Measurements from ENCODE around the gene BTRC. TPM values are rescaled to one million over a fixed set of nuclear protein-coding genes. Genes with fewer than 3 reads are reported as not detected.

BTRC gene
- total and polyA plus RNA-seq, 10 of the 15 experiments (the other 5 are each of a cell fraction or from before 2014, with no cell fraction given): 2.2 to 18.6 (median 8.6) TPM

DNA sequence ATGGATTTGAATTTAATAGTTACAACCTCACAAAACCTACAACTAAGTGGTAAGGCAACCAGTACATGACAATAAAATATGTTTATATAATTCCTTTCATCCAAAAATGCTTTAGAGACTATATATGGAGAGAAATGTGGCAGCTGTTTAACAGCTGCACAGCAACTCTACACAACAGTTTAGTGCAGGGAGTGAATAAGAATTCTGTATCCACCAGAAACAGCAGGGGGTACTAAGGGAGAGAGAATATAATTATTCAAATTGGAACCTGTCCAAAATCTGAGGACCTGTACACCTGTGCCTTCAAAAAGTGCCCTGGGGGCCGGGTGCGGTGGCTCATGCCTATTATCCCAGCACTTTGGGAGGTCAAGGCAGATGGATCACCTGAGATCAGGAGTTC lies 184.5 kb downstream of the BTRC start:
- H3K9me3 ChIP-seq (replicated peaks; ENCODE audit: control insufficient read depth, insufficient read depth, low read length): no peaks in the 10 kb centered on the region
- DNase-seq (ENCODE audit: low read depth, low spot score) (no peak), FAIRE-seq (no peak), ATAC-seq (no peak)
- no peaks in the 10 kb centered on the region for H3K36me3 ChIP-seq (ENCODE audit: control insufficient read depth in 2 of 2, insufficient read depth in 2 of 2, low read length in 1 of 2)
- ChIA-PET CTCF (interaction anchor here (0.6 to 3.3 kb wide), 4 partner anchors 18 to 72 kb away, joined by 3 to 24 read pairs (median 4); no protein-coding TSS in a partner anchor), RAD21 (ENCODE audit: unreplicated experiment) (interaction anchor here (0.9 kb wide), 1 partner anchor 32 kb away, joined by 4 read pairs; no protein-coding TSS in a partner anchor), SMC1A (ENCODE audit: uncharacterized antibody, unreplicated experiment) (interaction anchor here (0.7 to 1.4 kb wide), 4 partner anchors 8 to 242 kb away, joined by 3 to 4 read pairs (median 3); no protein-coding TSS in a partner anchor), POLR2A (no interaction called here)
- no peak overlapping the region for H2AFZ ChIP-seq (ENCODE audit: control insufficient read depth, low read depth, low read length)
- BruUV-seq (replicated peaks): no TSS peak
- intact Hi-C loops (cut with micrococcal nuclease; ENCODE audit: unreplicated experiment) (no loop called here), in situ Hi-C loops (cut with MboI) (no loop called here)
- 0 out of 2 replicates have a peak, but pooled peaks cover 3% of the 10 kb centered on the region for H3K4me1 ChIP-seq (ENCODE audit: control insufficient read depth, insufficient read depth, low read length)
- H3K9ac ChIP-seq (ENCODE audit: control insufficient read depth, insufficient read depth, low read length): no peak overlapping the region
- no peak for TF ChIP-seq NRF1 (conservative IDR thresholded peaks at IDR 0.05; ENCODE audit: low read depth, low read length)
- no peak for TF ChIP-seq ZNF384 (IDR thresholded peaks at IDR 0.05; ENCODE audit: borderline replicate concordance, low read depth, low read length)
- no peak for TF ChIP-seq NR2C1 (IDR thresholded peaks at IDR 0.05)
- no peak for TF ChIP-seq FOXK2 (IDR thresholded peaks at IDR 0.05)
- no peak for TF ChIP-seq NR2F1 (conservative IDR thresholded peaks at IDR 0.05)
- TF ChIP-seq, protein P1, sequence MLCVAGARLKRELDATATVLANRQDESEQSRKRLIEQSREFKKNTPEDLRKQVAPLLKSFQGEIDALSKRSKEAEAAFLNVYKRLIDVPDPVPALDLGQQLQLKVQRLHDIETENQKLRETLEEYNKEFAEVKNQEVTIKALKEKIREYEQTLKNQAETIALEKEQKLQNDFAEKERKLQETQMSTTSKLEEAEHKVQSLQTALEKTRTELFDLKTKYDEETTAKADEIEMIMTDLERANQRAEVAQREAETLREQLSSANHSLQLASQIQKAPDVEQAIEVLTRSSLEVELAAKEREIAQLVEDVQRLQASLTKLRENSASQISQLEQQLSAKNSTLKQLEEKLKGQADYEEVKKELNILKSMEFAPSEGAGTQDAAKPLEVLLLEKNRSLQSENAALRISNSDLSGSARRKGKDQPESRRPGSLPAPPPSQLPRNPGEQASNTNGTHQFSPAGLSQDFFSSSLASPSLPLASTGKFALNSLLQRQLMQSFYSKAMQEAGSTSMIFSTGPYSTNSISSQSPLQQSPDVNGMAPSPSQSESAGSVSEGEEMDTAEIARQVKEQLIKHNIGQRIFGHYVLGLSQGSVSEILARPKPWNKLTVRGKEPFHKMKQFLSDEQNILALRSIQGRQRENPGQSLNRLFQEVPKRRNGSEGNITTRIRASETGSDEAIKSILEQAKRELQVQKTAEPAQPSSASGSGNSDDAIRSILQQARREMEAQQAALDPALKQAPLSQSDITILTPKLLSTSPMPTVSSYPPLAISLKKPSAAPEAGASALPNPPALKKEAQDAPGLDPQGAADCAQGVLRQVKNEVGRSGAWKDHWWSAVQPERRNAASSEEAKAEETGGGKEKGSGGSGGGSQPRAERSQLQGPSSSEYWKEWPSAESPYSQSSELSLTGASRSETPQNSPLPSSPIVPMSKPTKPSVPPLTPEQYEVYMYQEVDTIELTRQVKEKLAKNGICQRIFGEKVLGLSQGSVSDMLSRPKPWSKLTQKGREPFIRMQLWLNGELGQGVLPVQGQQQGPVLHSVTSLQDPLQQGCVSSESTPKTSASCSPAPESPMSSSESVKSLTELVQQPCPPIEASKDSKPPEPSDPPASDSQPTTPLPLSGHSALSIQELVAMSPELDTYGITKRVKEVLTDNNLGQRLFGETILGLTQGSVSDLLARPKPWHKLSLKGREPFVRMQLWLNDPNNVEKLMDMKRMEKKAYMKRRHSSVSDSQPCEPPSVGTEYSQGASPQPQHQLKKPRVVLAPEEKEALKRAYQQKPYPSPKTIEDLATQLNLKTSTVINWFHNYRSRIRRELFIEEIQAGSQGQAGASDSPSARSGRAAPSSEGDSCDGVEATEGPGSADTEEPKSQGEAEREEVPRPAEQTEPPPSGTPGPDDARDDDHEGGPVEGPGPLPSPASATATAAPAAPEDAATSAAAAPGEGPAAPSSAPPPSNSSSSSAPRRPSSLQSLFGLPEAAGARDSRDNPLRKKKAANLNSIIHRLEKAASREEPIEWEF (IDR thresholded peaks at IDR 0.05; ENCODE audit: insufficient replicate concordance, low read depth, low read length): no peak
- TF ChIP-seq, protein P2, sequence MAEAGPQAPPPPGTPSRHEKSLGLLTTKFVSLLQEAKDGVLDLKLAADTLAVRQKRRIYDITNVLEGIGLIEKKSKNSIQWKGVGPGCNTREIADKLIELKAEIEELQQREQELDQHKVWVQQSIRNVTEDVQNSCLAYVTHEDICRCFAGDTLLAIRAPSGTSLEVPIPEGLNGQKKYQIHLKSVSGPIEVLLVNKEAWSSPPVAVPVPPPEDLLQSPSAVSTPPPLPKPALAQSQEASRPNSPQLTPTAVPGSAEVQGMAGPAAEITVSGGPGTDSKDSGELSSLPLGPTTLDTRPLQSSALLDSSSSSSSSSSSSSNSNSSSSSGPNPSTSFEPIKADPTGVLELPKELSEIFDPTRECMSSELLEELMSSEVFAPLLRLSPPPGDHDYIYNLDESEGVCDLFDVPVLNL (IDR thresholded peaks at IDR 0.05; ENCODE audit: low read depth, low read length): no peak
- TF ChIP-seq ETV6 (conservative IDR thresholded peaks at IDR 0.05 in 1 of 2, IDR thresholded peaks at IDR 0.05 in 1 of 2; ENCODE audit: borderline replicate concordance in 1 of 2, low read depth in 1 of 2): no peak
- TF ChIP-seq ESRRA (IDR thresholded peaks at IDR 0.05; ENCODE audit: low read length): no peak
- no peak for TF ChIP-seq POLR2A (IDR thresholded peaks at IDR 0.05; ENCODE audit: low read depth, low read length)
- no peaks in the 10 kb centered on the region for H3K27me3 ChIP-seq (replicated peaks in 1 of 2; ENCODE audit: control insufficient read depth in 2 of 2, insufficient read depth in 2 of 2, low read length in 1 of 2)
- WGBS (ENCODE audit: insufficient coverage, insufficient replicate concordance, low lambda C conversion rate, missing lambda C conversion rate): 100% methylated on average over 2 of the region's 2 CpGs
- no peaks in the 10 kb centered on the region for H4K20me1 ChIP-seq (ENCODE audit: control insufficient read depth, insufficient read depth)
- H3K4me2 ChIP-seq (ENCODE audit: control insufficient read depth, insufficient read depth): no peak overlapping the region
- H3K4me3 ChIP-seq: no peak overlapping the region
- H3K79me2 ChIP-seq (ENCODE audit: control insufficient read depth, insufficient read depth, low read length): no peaks in the 10 kb centered on the region
- H3K27ac ChIP-seq (ENCODE audit: control insufficient read depth, insufficient read depth): no peak overlapping the region

Measured in GM12878 (cell line).